GM19452 (cell line): ENCODE data around the gene ACACB.

ENCODE experiments used
- ATAC-seq: cut with Tn5 transposase; IDR thresholded peaks from one replicate; pipeline ENCODE4 v1.9.1; 2021; ENCODE audit not compliant: unreplicated experiment

The ACACB gene

GRCh38 chr12:109203480-109203879, 87.1 kb downstream of the ACACB start:
- no peak for ATAC-seq

- no peak for ATAC-seq
These were observed 92.7 kb downstream of the ACACB start for GRCh38 chr12:109209082-109209481.

DNA sequence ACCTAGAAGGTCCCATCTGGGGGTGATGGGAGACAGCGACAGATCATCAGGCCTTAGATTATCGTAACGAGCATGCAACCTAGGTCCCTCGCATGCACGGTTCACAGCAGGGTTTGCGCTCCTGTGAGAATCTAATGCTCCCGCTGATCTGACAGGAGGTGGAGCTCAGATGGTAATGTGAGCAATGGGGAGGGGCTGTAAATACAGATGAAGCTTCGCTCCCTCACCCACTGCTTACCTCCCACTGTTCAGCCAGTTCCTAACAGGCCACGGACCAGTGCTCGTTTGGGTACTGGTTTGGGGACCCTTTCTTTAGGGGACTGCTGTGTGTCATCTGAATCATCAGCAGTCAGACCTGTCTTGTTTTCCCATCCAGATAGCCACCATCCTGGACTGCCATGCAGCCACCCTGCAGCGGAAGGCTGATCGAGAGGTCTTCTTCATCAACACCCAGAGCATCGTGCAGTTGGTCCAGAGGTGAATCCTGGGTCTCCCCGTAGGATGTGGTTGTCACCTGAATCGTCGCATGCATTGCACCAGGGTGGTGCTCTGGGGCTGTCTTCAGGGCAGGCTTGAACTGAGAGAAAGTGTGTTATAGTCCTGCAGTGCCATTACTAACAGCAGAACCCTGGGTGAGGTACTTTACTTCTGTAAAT, 96.2 kb downstream of the ACACB start:
- ATAC-seq, result no peak

GRCh38 chr12:109214131-109214530, 97.7 kb downstream of the ACACB start:
- ATAC-seq, result no peak

- no peak for ATAC-seq
These were observed 102.6 kb downstream of the ACACB start for GRCh38 chr12:109218996-109219395.

DNA sequence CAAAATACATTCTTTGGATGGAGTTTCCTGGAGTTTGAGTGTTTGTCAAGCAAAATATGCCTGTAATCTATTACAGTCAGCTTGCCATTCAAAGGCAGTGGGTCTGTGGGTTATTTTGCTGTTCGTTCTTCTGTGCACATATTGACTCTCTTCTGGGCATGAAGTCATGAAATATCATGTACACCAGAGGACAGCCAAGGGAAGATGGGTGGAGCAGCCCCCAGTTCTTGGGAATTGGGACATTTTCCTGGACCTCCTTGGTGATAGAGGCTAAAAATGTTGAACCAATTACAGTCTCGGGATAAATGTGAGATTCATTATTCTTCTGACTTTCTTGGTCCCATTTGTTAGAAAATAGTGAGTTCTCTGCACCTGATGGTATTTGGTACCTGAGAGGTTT, 103.6 kb downstream of the ACACB start:
- ATAC-seq, result no peak

- ATAC-seq, result no peak
These were observed 105.0 kb downstream of the ACACB start for GRCh38 chr12:109221277-109221931.

DNA sequence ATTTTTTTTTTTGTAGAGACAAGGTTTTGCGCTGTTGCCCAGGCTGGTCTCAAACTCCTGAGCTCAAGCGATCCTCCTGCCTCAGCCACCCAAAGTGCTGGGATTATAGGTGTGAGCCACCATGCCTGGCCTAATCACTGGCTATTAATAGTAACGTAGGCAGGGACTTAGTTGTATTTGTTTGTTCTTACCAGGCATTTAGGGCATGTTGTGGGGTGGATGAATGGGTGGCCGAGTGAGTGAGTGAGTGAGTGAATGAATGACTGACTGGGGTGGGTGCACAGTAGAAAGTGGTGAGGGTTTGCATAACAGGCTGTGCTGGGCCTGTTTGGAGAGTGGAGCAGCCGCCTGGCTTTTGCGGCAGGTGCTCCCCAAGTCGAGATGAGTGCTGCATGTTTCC, 105.7 kb downstream of the ACACB start:
- ATAC-seq, result no peak

DNA sequence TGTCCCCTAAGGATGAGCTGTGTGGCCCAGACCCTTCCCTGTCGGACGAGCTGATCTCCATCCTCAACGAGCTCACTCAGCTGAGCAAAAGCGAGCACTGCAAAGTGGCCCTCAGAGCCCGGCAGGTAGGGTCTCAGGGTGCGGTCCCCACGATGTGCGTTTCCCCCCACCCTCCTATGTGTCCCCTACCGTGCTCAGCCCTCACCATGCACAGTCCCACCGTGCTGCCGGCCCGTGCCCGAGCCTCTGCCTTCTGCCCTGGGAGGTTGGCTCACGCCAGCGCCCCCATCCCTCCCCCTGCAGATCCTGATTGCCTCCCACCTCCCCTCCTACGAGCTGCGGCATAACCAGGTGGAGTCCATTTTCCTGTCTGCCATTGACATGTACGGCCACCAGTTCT, 106.1 kb downstream of the ACACB start:
- no peak for ATAC-seq

DNA sequence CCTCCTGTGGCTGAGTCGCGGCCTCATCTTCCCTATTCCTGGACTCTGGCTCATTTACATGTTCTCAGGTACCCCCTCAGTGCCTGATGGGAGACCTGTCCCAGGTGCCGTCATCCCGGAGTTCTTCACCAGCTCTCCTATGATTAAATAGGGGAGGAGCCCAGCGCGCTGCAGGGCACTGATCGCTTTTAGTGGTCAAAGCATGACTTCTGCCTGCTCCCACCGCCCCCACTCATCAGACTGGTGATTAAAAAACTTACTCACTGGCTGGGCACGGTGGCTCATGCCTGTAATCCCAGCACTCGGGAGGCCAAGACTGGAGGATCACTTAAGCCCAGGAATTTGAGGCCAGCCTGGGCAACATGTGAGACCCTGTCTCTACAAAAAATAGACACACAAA, 106.8 kb downstream of the ACACB start:
- ATAC-seq, result no peak

GRCh38 chr12:109223868-109224267, 107.5 kb downstream of the ACACB start:
- ATAC-seq, result no peak

DNA sequence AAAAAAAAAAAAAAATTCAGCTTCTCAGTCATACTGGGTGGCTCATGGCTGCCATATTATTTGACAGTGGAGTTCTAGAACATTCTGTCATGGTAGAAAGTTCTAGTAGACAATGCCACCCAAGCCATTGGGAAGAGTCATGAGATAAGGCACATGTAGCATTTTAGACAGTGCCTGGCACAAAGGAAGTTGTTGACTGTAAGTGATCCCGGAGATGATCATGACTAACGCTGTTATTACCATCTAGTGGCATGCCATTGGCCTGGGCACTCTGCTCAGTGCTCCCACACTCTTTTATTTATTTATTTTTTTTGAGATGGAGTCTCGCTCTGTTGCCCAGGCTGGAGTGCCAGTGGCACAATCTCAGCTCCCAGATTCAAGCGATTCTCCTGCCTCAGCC, 112.3 kb downstream of the ACACB start:
- ATAC-seq, result no peak

DNA sequence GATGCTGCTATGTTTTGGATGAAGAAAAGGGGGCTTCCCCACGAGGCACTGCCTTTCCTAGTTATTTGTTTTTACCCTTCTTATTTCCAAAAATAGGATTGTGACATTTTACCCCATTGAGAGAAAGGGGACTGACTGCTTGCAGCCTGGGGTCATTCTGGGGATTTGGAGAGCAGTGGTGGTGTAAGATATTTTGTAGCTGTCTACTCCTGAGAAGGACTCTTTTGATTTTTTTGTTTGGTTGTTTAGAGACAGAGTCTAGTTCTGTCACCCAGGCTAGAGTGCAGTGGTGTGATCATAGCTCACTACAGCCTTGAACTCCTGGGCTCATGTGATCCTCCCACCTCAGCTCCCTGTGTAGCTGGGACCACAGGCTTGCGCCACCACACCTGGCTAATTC, 113.8 kb downstream of the ACACB start:
- ATAC-seq, result no peak

DNA sequence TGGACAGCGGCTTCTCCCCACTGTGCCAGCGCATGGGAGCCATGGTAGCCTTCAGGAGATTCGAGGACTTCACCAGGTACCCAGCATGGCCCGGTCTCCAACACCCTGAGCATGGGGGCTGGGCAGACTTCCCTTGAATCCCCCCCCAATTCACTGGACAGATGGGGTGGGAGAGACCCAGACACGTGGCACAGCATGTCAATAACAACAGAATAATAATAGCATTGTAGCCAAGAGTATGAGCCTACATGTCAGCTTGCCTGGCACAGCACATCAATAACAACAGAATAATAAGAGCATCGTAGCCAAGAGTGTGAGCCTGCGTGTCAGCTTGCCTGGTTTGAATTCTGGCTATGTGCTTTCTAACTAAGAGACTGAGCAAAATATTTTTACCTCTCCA, 116.3 kb downstream of the ACACB start:
- ATAC-seq, result no peak

- no peak for ATAC-seq
These were observed 117.6 kb downstream of the ACACB start for GRCh38 chr12:109234012-109234411.

DNA sequence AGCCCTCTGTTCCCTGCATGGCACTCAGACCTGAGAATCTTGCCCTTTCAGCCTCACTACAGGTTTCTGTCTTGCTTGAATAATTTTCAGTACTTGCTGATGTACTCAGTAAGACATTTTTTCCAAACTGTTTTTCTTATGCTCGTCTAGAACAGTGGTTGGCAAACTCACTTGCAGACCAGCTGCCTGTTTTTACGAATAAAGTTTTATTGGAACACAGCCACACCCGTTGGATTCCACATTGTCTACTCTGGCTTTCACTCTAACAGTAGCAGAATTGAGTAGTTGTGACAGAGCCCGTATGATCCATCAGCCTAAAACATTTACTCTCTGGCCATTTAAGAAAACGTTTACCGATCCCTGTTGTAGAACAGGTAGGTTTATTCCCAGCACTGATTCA, 119.9 kb downstream of the ACACB start:
- no peak for ATAC-seq

GRCh38 chr12:109239179-109239578, 122.8 kb downstream of the ACACB start:
- no peak for ATAC-seq

- no peak for ATAC-seq
These were observed 123.3 kb downstream of the ACACB start for GRCh38 chr12:109239691-109240090.

DNA sequence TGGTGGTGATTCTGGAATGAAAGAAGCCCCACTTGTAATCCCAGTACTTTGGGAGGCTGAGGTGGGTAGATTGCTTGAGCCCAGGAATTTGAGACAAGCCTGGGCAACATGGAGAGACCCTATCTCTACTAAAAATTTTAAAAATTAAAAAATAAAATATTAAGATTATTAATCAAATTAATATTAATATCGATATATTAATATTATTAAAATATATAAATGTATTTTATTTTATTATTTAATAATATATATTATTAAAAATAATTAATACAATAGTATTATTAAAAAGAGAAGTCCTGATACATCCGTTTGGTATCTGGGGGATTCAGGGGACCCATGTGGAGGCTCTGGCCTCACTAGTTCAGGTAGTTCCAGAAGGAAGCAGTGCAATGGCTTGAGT, 124.0 kb downstream of the ACACB start:
- no peak for ATAC-seq

DNA sequence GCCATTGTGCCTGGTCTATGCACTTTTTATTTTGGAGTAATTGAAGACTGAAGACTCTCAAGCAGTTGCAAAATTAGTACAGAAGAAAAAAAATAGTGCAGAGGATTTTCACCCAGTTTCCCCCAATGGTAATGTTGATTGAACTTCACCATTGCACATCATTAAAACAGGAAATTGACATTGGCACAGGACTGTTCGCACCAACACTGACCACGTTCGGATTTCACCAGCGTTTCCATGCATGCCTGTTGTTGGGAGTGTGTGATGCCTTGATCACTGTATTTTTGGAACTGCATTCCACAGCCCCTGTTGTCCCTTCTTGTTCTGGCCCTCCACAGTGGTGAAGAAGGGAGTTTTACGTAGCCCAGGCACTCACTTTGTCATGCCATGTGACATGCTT, 125.5 kb downstream of the ACACB start:
- ATAC-seq, result no peak

- no peak for ATAC-seq
These were observed 127.7 kb downstream of the ACACB start for GRCh38 chr12:109244073-109244472.

GRCh38 chr12:109246221-109246620, 129.8 kb downstream of the ACACB start:
- ATAC-seq, result no peak
